ENCODE results near the gene MEI1. TPM values are rescaled to one million over a fixed set of nuclear protein-coding genes. Genes with fewer than 3 reads are reported as not detected.

MEI1 gene
- total and polyA plus RNA-seq, 9 of the 15 experiments (the other 6 are each of a cell fraction or from before 2014, with no cell fraction given), result 0.08 to 0.68 (median 0.18) TPM; not detected in 2

GRCh38 chr22:41800348-41801146 lies 101.2 kb downstream of the MEI1 start, which contains the start of gene CCDC134 (continued):
- TF ChIP-seq ZBTB40 (IDR thresholded peaks at IDR 0.05), result peak; percentile 73
- no peak for TF ChIP-seq ZBTB40 (CRISPR knock-in tag; IDR thresholded peaks at IDR 0.05)
- TF ChIP-seq KDM5B (IDR thresholded peaks at IDR 0.05; ENCODE audit: insufficient replicate concordance, low read depth, low read length), result peak; percentile 79
- TF ChIP-seq TARDBP (IDR thresholded peaks at IDR 0.05), result no peak
- TF ChIP-seq FIP1L1 (IDR thresholded peaks at IDR 0.05; ENCODE audit: low read depth, low read length, poor library complexity, severe bottlenecking), result no peak
- TF ChIP-seq ARNT (IDR thresholded peaks at IDR 0.05), result no peak
- TF ChIP-seq E2F8 (IDR thresholded peaks at IDR 0.05; ENCODE audit: low read depth, partially characterized antibody), result peak; percentile 34
- TF ChIP-seq CHD1 (IDR thresholded peaks at IDR 0.05; ENCODE audit: low read length), result no peak
- peak; percentile 70 for TF ChIP-seq ZFX (CRISPR knock-in tag; IDR thresholded peaks at IDR 0.05)
- no peak for TF ChIP-seq ZNF175 (CRISPR knock-in tag; IDR thresholded peaks at IDR 0.05; ENCODE audit: low read depth)
- TF ChIP-seq ZNF133 (CRISPR knock-in tag; IDR thresholded peaks at IDR 0.05), result no peak
- TF ChIP-seq CXXC5 (CRISPR knock-in tag; IDR thresholded peaks at IDR 0.05), result peak; percentile 63
- TF ChIP-seq CHAMP1 (IDR thresholded peaks at IDR 0.05), result no peak

All from K562 (cell line).